Mesenchymal stem cell (in vitro differentiated cells and primary cell): ENCODE data around the gene ORM1.
"Not testable (repeated sequence)": the region's sequence is repeated elsewhere in the genome, so short reads cannot be mapped to it uniquely, and the experiment has no call there.

Experiments
- DNase-seq: peaks from one replicate; pipeline ENCODE4 v3.0.0-alpha.2; 2013
- H2AFZ ChIP-seq: one replicate; pipeline ENCODE4 v1.6.1; 2013; ENCODE audit warnings: low read depth, mild to moderate bottlenecking, control low read depth, inconsistent platforms, low read length, moderate library complexity
- H2AK5ac ChIP-seq: 2 replicates; pipeline ENCODE4 v1.6.1; 2013; ENCODE audit warnings: low read length, moderate library complexity, mild to moderate bottlenecking, inconsistent platforms; ENCODE audit not compliant: severe bottlenecking
- H2BK120ac ChIP-seq: one replicate; pipeline ENCODE4 v1.6.1; 2013; ENCODE audit warnings: low read depth, mild to moderate bottlenecking, inconsistent platforms, low read length, moderate library complexity
- H2BK12ac ChIP-seq, 2 experiments: one replicate each; pipeline ENCODE4 v1.6.1; 2013; ENCODE audit warnings: inconsistent platforms in 2 of 2, low read length in 2 of 2, mild to moderate bottlenecking in 2 of 2, moderate library complexity in 2 of 2, control low read depth in 1 of 2
- H2BK15ac ChIP-seq: one replicate; pipeline ENCODE4 v1.6.1; 2013; ENCODE audit warnings: mild to moderate bottlenecking, low read depth, inconsistent platforms; ENCODE audit not compliant: poor library complexity, severe bottlenecking
- H2BK5ac ChIP-seq: 2 replicates; pipeline ENCODE4 v1.6.1; 2013; ENCODE audit warnings: low read depth, mild to moderate bottlenecking, low read length, control low read depth, inconsistent platforms; ENCODE audit not compliant: poor library complexity, severe bottlenecking
- H3K14ac ChIP-seq, 2 experiments: one replicate each; pipeline ENCODE4 v1.6.1; 2013; ENCODE audit warnings: inconsistent platforms in 2 of 2, low read length in 2 of 2, control low read depth in 1 of 2, mild to moderate bottlenecking in 1 of 2, moderate library complexity in 1 of 2
- H3K18ac ChIP-seq, 2 experiments: one replicate each; pipeline ENCODE4 v1.6.1; 2013; ENCODE audit warnings: inconsistent platforms in 2 of 2, low read length in 2 of 2, control low read depth in 1 of 2, low read depth in 1 of 2, mild to moderate bottlenecking in 1 of 2
- H3K23ac ChIP-seq, 2 experiments: one replicate each; pipeline ENCODE4 v1.6.1; 2013; ENCODE audit warnings: inconsistent platforms in 2 of 2, low read length in 2 of 2, mild to moderate bottlenecking in 2 of 2, moderate library complexity in 2 of 2, control low read depth in 1 of 2
- H3K27ac ChIP-seq: 2 replicates; pipeline ENCODE4 v1.5.1; 2013; ENCODE audit warnings: mild to moderate bottlenecking, moderate library complexity, low read length, control low read depth, inconsistent platforms; ENCODE audit not compliant: poor library complexity, severe bottlenecking
- H3K27me3 ChIP-seq, 2 experiments: 2 replicates each; pipeline versions ENCODE4 v1.6.1 to v1.7.0; 2013; ENCODE audit warnings: low read length in 2 of 2, mild to moderate bottlenecking in 2 of 2, moderate library complexity in 2 of 2, control low read depth in 1 of 2, inconsistent platforms in 1 of 2; ENCODE audit not compliant: control insufficient read depth in 1 of 2, insufficient read depth in 1 of 2
- H3K36me3 ChIP-seq, 2 experiments: 2 replicates each; pipeline versions ENCODE4 v1.6.1 to v1.7.0; 2013; ENCODE audit warnings: low read length in 2 of 2, control low read depth in 1 of 2, inconsistent platforms in 1 of 2, low read depth in 1 of 2, mild to moderate bottlenecking in 1 of 2; ENCODE audit not compliant: insufficient read depth in 2 of 2, control insufficient read depth in 1 of 2
- H3K4ac ChIP-seq, 2 experiments: one replicate each; pipeline ENCODE4 v1.6.1; 2013; ENCODE audit warnings: inconsistent platforms in 2 of 2, low read length in 2 of 2, mild to moderate bottlenecking in 2 of 2, moderate library complexity in 2 of 2, control low read depth in 1 of 2, low read depth in 1 of 2
- H3K4me1 ChIP-seq: 2 replicates; pipeline ENCODE4 v1.6.1; 2013; ENCODE audit warnings: low read depth, low read length, control low read depth; ENCODE audit not compliant: control insufficient read depth, insufficient read depth
- H3K4me2 ChIP-seq: 2 replicates; pipeline ENCODE4 v1.6.1; 2013; ENCODE audit warnings: low read length, mild to moderate bottlenecking, inconsistent platforms; ENCODE audit not compliant: poor library complexity, severe bottlenecking
- H3K4me3 ChIP-seq, 2 experiments: 2 replicates each; pipeline versions ENCODE4 v1.5.1 to v1.7.0; 2013; ENCODE audit warnings: low read length in 2 of 2, mild to moderate bottlenecking in 2 of 2, control low read depth in 1 of 2, low read depth in 1 of 2; ENCODE audit not compliant: insufficient read depth in 1 of 2
- H3K79me1 ChIP-seq: replicated peaks from 2 replicates; pipeline ENCODE4 v1.6.1; 2013; ENCODE audit warnings: mild to moderate bottlenecking, control low read depth, low read length, inconsistent platforms; ENCODE audit not compliant: poor library complexity, severe bottlenecking
- H3K9ac ChIP-seq: 2 replicates; pipeline ENCODE4 v1.7.0; 2013; ENCODE audit warnings: mild to moderate bottlenecking, low read length, moderate library complexity
- H3K9me3 ChIP-seq: 2 replicates; pipeline ENCODE4 v1.7.0; 2013; ENCODE audit warnings: mild to moderate bottlenecking, low read length; ENCODE audit not compliant: control insufficient read depth
- H4K8ac ChIP-seq: one replicate; pipeline ENCODE4 v1.6.1; 2013; ENCODE audit warnings: inconsistent platforms, mild to moderate bottlenecking, low read length, moderate library complexity
- H4K91ac ChIP-seq: one replicate; pipeline ENCODE4 v1.6.1; 2013; ENCODE audit warnings: mild to moderate bottlenecking, low read length, inconsistent platforms
- WGBS: methylation state at CpG from one replicate; pipeline ENCODE4 v1.1.7; 2013; ENCODE audit warnings: mixed read lengths; 5-methylcytosine and 5-hydroxymethylcytosine counted together

The ORM1 gene

GRCh38 chr9:114328937-114329624 is 6.2 kb downstream of the ORM1 start:
- H4K8ac ChIP-seq, DNase-seq, H2AFZ ChIP-seq, H2BK15ac ChIP-seq, H2BK5ac ChIP-seq, H3K4me1 ChIP-seq, H3K14ac ChIP-seq, H2BK12ac ChIP-seq, H2BK120ac ChIP-seq, H3K27ac ChIP-seq, H4K91ac ChIP-seq, H3K36me3 ChIP-seq, H3K79me1 ChIP-seq, H3K9ac ChIP-seq, H3K9me3 ChIP-seq, H2AK5ac ChIP-seq, H3K23ac ChIP-seq, H3K4ac ChIP-seq, H3K18ac ChIP-seq, H3K4me3 ChIP-seq, H3K4me2 ChIP-seq: not testable (repeated sequence)
- peaks cover 0 to 23% of the 10 kb centered on the region in 2 experiments for H3K27me3 ChIP-seq
- WGBS, result 92% methylated on average over 3 of the region's 12 CpGs

- H3K4ac ChIP-seq, H3K79me1 ChIP-seq, H3K4me3 ChIP-seq, H3K14ac ChIP-seq, H4K91ac ChIP-seq, H3K27ac ChIP-seq, H3K4me2 ChIP-seq, H3K18ac ChIP-seq, H3K4me1 ChIP-seq, H2BK15ac ChIP-seq, H2AFZ ChIP-seq, H2BK5ac ChIP-seq, H4K8ac ChIP-seq, H2BK120ac ChIP-seq, H2BK12ac ChIP-seq, H3K36me3 ChIP-seq, H3K9ac ChIP-seq, DNase-seq, H3K9me3 ChIP-seq, H2AK5ac ChIP-seq, H3K23ac ChIP-seq: not testable (repeated sequence)
- peaks cover 0 to 20% of the 10 kb centered on the region in 2 experiments for H3K27me3 ChIP-seq
- WGBS, result no CpG with 5 or more reads among the region's 10 CpGs
Observed at GRCh38 chr9:114329625-114330022, 6.7 kb downstream of the ORM1 start, which contains the start of gene ORM2. ORM2 (plus strand) TSS chr9:114329869; CDS start chr9:114329905, 36 bp downstream.

GRCh38 chr9:114330636-114331035 is 7.7 kb downstream of the ORM1 start:
- DNase-seq, result no peak
- Histone ChIP-seq H3K4me2 (no peak overlapping the region), H3K9ac (no peak overlapping the region), H3K27me3 (peaks cover 0 to 19% of the 10 kb centered on the region in 2 experiments), H2BK120ac (no peak overlapping the region), H3K4me1 (no peaks in the 10 kb centered on the region), H2BK12ac (no peak overlapping the region), H3K4ac (no peak overlapping the region), H2BK5ac (no peak overlapping the region), H3K27ac (no peak overlapping the region), H2BK15ac (no peak overlapping the region), H3K18ac (no peak overlapping the region), H3K4me3 (no peak overlapping the region), H4K8ac (no peak overlapping the region), H2AK5ac (no peak overlapping the region), H3K36me3 (peaks cover 0 to 12% of the 10 kb centered on the region in 2 experiments), H2AFZ (no peak overlapping the region), H4K91ac (no peak overlapping the region), H3K23ac (no peak overlapping the region), H3K79me1 (peaks cover 1% of the 10 kb centered on the region), H3K14ac (no peak overlapping the region), H3K9me3 (no peaks in the 10 kb centered on the region)
- WGBS, result 87% methylated on average over 9 of the region's 10 CpGs

GRCh38 chr9:114331229-114332195 is 8.6 kb downstream of the ORM1 start:
- not testable (repeated sequence) for H3K4me3 ChIP-seq, H3K23ac ChIP-seq, H4K91ac ChIP-seq, H3K4me2 ChIP-seq, H3K14ac ChIP-seq, H3K79me1 ChIP-seq, H3K4me1 ChIP-seq, H3K18ac ChIP-seq, H2AK5ac ChIP-seq, H2BK120ac ChIP-seq, H3K9me3 ChIP-seq, H2BK5ac ChIP-seq, H3K9ac ChIP-seq, H3K27ac ChIP-seq, DNase-seq, H2AFZ ChIP-seq, H3K4ac ChIP-seq, H4K8ac ChIP-seq, H2BK15ac ChIP-seq, H2BK12ac ChIP-seq
- peaks cover 4 to 17% of the 10 kb centered on the region in 2 experiments for H3K36me3 ChIP-seq
- peaks cover 0 to 19% of the 10 kb centered on the region in 2 experiments for H3K27me3 ChIP-seq
- WGBS, result 83% methylated on average over 12 of the region's 19 CpGs
